Pancreas (tissue), 10 donors: ENCODE results near the gene ALDH4A1. TPM values are rescaled to one million over a fixed set of nuclear protein-coding genes. Genes with fewer than 3 reads are reported as not detected.

Experiments used
- ATAC-seq, 4 donors: fragments of 200-7000 bp; cut with Tn5 transposase; one replicate each; pipeline versions ENCODE4 v1.8.0 to v1.9.1; 2020; ENCODE audit warnings: mild to moderate bottlenecking in 4 of 4, moderate library complexity in 4 of 4
- DNase-seq, 6 donors: peaks; one replicate each; pipeline ENCODE4 v3.0.0-alpha.2; 2020
- FAIRE-seq: peaks from 2 replicates; lab custom pipeline; 2012; peaks lifted over from hg19 to GRCh38; lab: Jason Lieb, UNC
- H3K27ac ChIP-seq, 4 donors: fragments of 200-600 bp; sonication (generic); 1 replicate in 3 of 4; 2 replicates in 1 of 4; pipeline versions ENCODE4 v1.5.0 to v1.8.0; 2020
- H3K27me3 ChIP-seq, 4 donors: fragments of 200-600 bp; one replicate each; pipeline ENCODE4 v1.8.0; 2021
- H3K36me3 ChIP-seq, 3 donors: fragments of 200-600 bp; sonication (generic) in 1 of 3; one replicate each; pipeline versions ENCODE4 v1.5.0 to v1.8.0; 2020 to 2021
- H3K4me1 ChIP-seq, 3 donors: fragments of 200-600 bp; one replicate each; pipeline ENCODE4 v1.8.0; 2021
- H3K4me3 ChIP-seq, 4 donors: fragments of 200-600 bp; sonication (generic) in 2 of 4; one replicate each; pipeline versions ENCODE4 v1.5.0 to v1.8.0; 2020 to 2021
- H3K9me3 ChIP-seq, 4 donors: fragments of 200-600 bp; one replicate each; pipeline ENCODE4 v1.8.0; 2021
- CTCF ChIP-seq, 4 donors: fragments of 200-600 bp; sonication (generic) in 3 of 4; IDR thresholded peaks; one replicate each; pipeline versions ENCODE4 v1.5.0 to v1.8.0; 2021; ENCODE audit warnings: antibody characterized with exemption in 4 of 4
- WGBS, 2 donors: extraction: QIAGEN DNeasy Blood & Tissue Kit; methylation state at CpG; one replicate each; pipeline ENCODE4 v1.1.7; 2013; 5-methylcytosine and 5-hydroxymethylcytosine counted together
- intact Hi-C, 3 donors: fragments of 100-400 bp; cut with DNase I; formaldehyde crosslinking; loops; one replicate each; pipeline versions ENCODE4 v1.11.1 to v1.14.2; 2022
- polyA plus RNA-seq, 2 donors: library from polyadenylated mRNA; stranded (reverse); fragments of 200-250 nt; gene quantifications; one replicate each; pipeline ENCODE4 v1.2.3, GENCODE V29; 2013
- total RNA-seq, 6 donors: library from RNA; stranded (reverse); fragmentation: NEBNext Ultra II Directional in 4 of 6; extraction: Animal tissue kit (Norgen Biotek cat#: 25700) in 4 of 6; gene quantifications; one replicate each; pipeline versions ENCODE4 v1.2.1 to v1.2.4, GENCODE V29; 2021 to 2023
- donor health status: healthy with polysubstance abuse.
- donor health status: DM: no; HTN: no; CAD: no; lungs with moderate emphysema.
- donor health status: DM: no; HTN: no; CAD: no.
- donor health status: control.
- donor health status: control.
- donor health status: Bipolar disorder and iron deficiency.
- donor health status: DM: yes; HTN: yes; CAD: no.
- donor health status: DM: no; HTN: no; CAD: no.
- donor health status: DM: no; HTN: no; CAD: no.
- donor health status: DM: yes; HTN: yes; CAD: no.

ALDH4A1 gene
- total and polyA plus RNA-seq, 8 donors, result 1.4 to 7.6 (median 4.4) TPM

GRCh38 chr1:18922319-18922726, 20.0 kb upstream of the ALDH4A1 start:
- DNase-seq (peak in 3 of 6 donors; percentile 52 to 60 (median 58)), FAIRE-seq (peak; percentile 64), ATAC-seq (peak; percentile 66 to 80 (median 72))
- H3K4me3 ChIP-seq, result no peak overlapping the region
- H3K9me3 ChIP-seq, result no peaks in the 10 kb centered on the region
- no peaks in the 10 kb centered on the region for H3K27me3 ChIP-seq
- no peak for TF ChIP-seq CTCF (IDR thresholded peaks at IDR 0.05)
- intact Hi-C loops, result no loop called here
- peaks cover 0 to 26% (median 6%) of the 10 kb centered on the region in 3 donors for H3K36me3 ChIP-seq
- H3K27ac ChIP-seq, result peak overlapping the region; percentile 29 to 65 (median 39)
- peaks cover 8 to 27% (median 25%) of the 10 kb centered on the region in 3 donors for H3K4me1 ChIP-seq
- 16% methylated on average over 8 of the region's 8 CpGs for WGBS, 2 donors

GRCh38 chr1:18921516-18922251, 19.3 kb upstream of the ALDH4A1 start:
- no peaks in the 10 kb centered on the region for H3K27me3 ChIP-seq
- peaks cover 8 to 25% (median 24%) of the 10 kb centered on the region in 3 donors for H3K4me1 ChIP-seq
- no peak for DNase-seq
- intact Hi-C loops, result no loop called here
- H3K4me3 ChIP-seq, result no peak overlapping the region
- no peak for TF ChIP-seq CTCF (IDR thresholded peaks at IDR 0.05)
- ATAC-seq, result peak in 2 of 4 donors; percentile 2 to 4
- H3K9me3 ChIP-seq, result no peaks in the 10 kb centered on the region
- FAIRE-seq, result no peak
- peak overlapping the region in 3 of 4 donors; percentile 18 to 65 (median 43) for H3K27ac ChIP-seq
- H3K36me3 ChIP-seq, result peaks cover 0 to 28% (median 7%) of the 10 kb centered on the region in 3 donors
- WGBS, 2 donors, result 68 to 71% methylated on average over 17 of the region's 17 CpGs

- Histone ChIP-seq H3K9me3 (no peaks in the 10 kb centered on the region), H3K4me3 (no peak overlapping the region), H3K27ac (no peak overlapping the region), H3K4me1 (peaks cover 8 to 24% (median 23%) of the 10 kb centered on the region in 3 donors), H3K27me3 (no peaks in the 10 kb centered on the region), H3K36me3 (peaks cover 0 to 35% (median 12%) of the 10 kb centered on the region in 3 donors)
- ATAC-seq (no peak), FAIRE-seq (no peak), DNase-seq (no peak)
- 85 to 92% methylated on average over 7 of the region's 7 CpGs for WGBS, 2 donors
- intact Hi-C loops, result no loop called here
- TF ChIP-seq CTCF (IDR thresholded peaks at IDR 0.05), result no peak
Observed at GRCh38 chr1:18920931-18921330, 18.6 kb upstream of the ALDH4A1 start.

- Histone ChIP-seq H3K9me3 (no peaks in the 10 kb centered on the region), H3K27me3 (no peaks in the 10 kb centered on the region), H3K36me3 (peaks cover 0 to 42% (median 12%) of the 10 kb centered on the region in 3 donors), H3K4me3 (no peak overlapping the region), H3K4me1 (peaks cover 8 to 24% (median 23%) of the 10 kb centered on the region in 3 donors), H3K27ac (no peak overlapping the region)
- no peak for ATAC-seq
- DNase-seq, result no peak
- no peak for FAIRE-seq
- WGBS, 2 donors, result 82 to 83% methylated on average over 12 of the region's 12 CpGs
- intact Hi-C loops, result loop anchor here in 1 of 3 donors (10.0 kb wide), 1 partner anchor 175 kb away; no protein-coding TSS in a partner anchor
- TF ChIP-seq CTCF (IDR thresholded peaks at IDR 0.05), result no peak
Observed at GRCh38 chr1:18919956-18920355, 17.6 kb upstream of the ALDH4A1 start.
